Measurements from ENCODE around the gene MROH2B.

- TF ChIP-seq CTCF (IDR thresholded peaks at IDR 0.05; ENCODE audit: insufficient read depth, low read length) (no peak), SPI1 (IDR thresholded peaks at IDR 0.05; ENCODE audit: borderline replicate concordance, low read depth) (no peak), GABPA (IDR thresholded peaks at IDR 0.05; ENCODE audit: low read depth) (no peak), POLR2AphosphoS5 (IDR thresholded peaks at IDR 0.05; ENCODE audit: low read depth) (no peak), REST (IDR thresholded peaks at IDR 0.05; ENCODE audit: insufficient replicate concordance, low read depth) (no peak)
Measured at GRCh38 chr5:40972434-40972833, 98.7 kb downstream of the MROH2B start.
